Panc1 (cell line): ENCODE results near the gene GABPB1. TPM values are rescaled to one million over a fixed set of nuclear protein-coding genes. Genes with fewer than 3 reads are reported as not detected.

Source experiments
- ATAC-seq: fragments of 200-7000 bp; cut with Tn5 transposase; 2 replicates; pipeline ENCODE4 v1.9.1; 2020; ENCODE audit warnings: mild to moderate bottlenecking, moderate library complexity
- BruUV-seq: library from RNA; stranded (reverse); fragments of 400-500 nt; replicated peaks from 2 replicates; lab custom pipeline; 2021; lab: Mats Ljungman, UMichigan
- CTCF ChIA-PET: fragments of 300-600 bp; sonication (Branson Sonifier 250); formaldehyde crosslinking; loops from one replicate; lab custom pipeline; 2022; ENCODE audit warnings: antibody characterized with exemption; lab: Charles Lee
- POLR2A ChIA-PET: fragments of 300-600 bp; sonication (Branson Sonifier 250); formaldehyde crosslinking; loops from one replicate; lab custom pipeline; 2022; ENCODE audit warnings: antibody characterized with exemption; lab: Charles Lee
- DNase-seq: peaks from one replicate; pipeline ENCODE4 v3.0.0-alpha.2; 2010; ENCODE audit warnings: low read depth, low spot score
- H3K27ac ChIP-seq: 2 replicates; pipeline ENCODE4 v1.5.1; 2011; ENCODE audit warnings: mild to moderate bottlenecking, low read length, inconsistent platforms
- H3K27me3 ChIP-seq: fragments of 200-500 bp; sonication (Bioruptor generic); 2 replicates; pipeline ENCODE4 v1.6.0; 2014; ENCODE audit warnings: low read length, inconsistent platforms; ENCODE audit not compliant: control insufficient read depth, insufficient read depth
- H3K36me3 ChIP-seq: fragments of 200-500 bp; sonication (Bioruptor generic); 2 replicates; pipeline ENCODE4 v1.5.1; 2014; ENCODE audit warnings: inconsistent platforms, mild to moderate bottlenecking, low read length, moderate library complexity; ENCODE audit not compliant: control insufficient read depth, insufficient read depth
- H3K4me1 ChIP-seq: 2 replicates; pipeline ENCODE4 v1.5.1; 2011; ENCODE audit warnings: inconsistent platforms, mild to moderate bottlenecking, low read length, moderate library complexity; ENCODE audit not compliant: control insufficient read depth, insufficient read depth
- H3K4me3 ChIP-seq, 2 experiments: 2 replicates each; pipeline ENCODE4 v1.5.1; 2011 to 2012; ENCODE audit warnings: low read depth in 2 of 2, low read length in 2 of 2, mild to moderate bottlenecking in 2 of 2, inconsistent platforms in 1 of 2, moderate library complexity in 1 of 2
- H3K9me3 ChIP-seq: fragments of 200-500 bp; sonication (Bioruptor generic); 2 replicates; pipeline ENCODE4 v1.5.1; 2014; ENCODE audit warnings: low read depth, mild to moderate bottlenecking, inconsistent platforms, low read length, moderate library complexity; ENCODE audit not compliant: control insufficient read depth, insufficient read depth
- CTCF ChIP-seq: fragments of 450-650 bp; IDR thresholded peaks from 2 replicates; pipeline ENCODE4 v1.5.1; 2017; ENCODE audit warnings: mild to moderate bottlenecking
- POLR2AphosphoS5 ChIP-seq: IDR thresholded peaks from 2 replicates; pipeline ENCODE4 v1.6.1; 2012; ENCODE audit warnings: mild to moderate bottlenecking, low read depth, low read length, moderate library complexity
- SIN3A ChIP-seq: IDR thresholded peaks from 2 replicates; pipeline ENCODE4 v1.6.1; 2012; ENCODE audit warnings: low read depth, mild to moderate bottlenecking, low read length, moderate library complexity, borderline replicate concordance; ENCODE audit not compliant: insufficient read depth
- TCF7L2 ChIP-seq: IDR thresholded peaks from 2 replicates; pipeline ENCODE4 v1.6.1; 2011; ENCODE audit warnings: mild to moderate bottlenecking, low read depth, low read length, inconsistent platforms
- in situ Hi-C: cut with HindIII; loops from 2 replicates; pipeline ENCODE4 v1.10.0; 2016; ENCODE audit warnings: low sequenced_read_pairs, low pct_unique_long_range_greater_than_20kb
- intact Hi-C: fragments of 100-400 bp; cut with micrococcal nuclease; formaldehyde crosslinking; loops from one replicate; pipeline ENCODE4 v1.10.0; 2022; ENCODE audit not compliant: unreplicated experiment
- total RNA-seq: library from RNA; stranded (reverse); gene quantifications from one replicate; pipeline ENCODE4 v1.2.1, GENCODE V29; 2021; ENCODE audit not compliant: unreplicated experiment
- TF ChIP-seq, protein P1 (sequence below), 2 experiments: IDR thresholded peaks; 2 replicates each; pipeline ENCODE4 v1.6.1; 2011 to 2012; ENCODE audit warnings: low read depth in 2 of 2, control low read depth in 1 of 2, low read length in 1 of 2, mild to moderate bottlenecking in 1 of 2, moderate library complexity in 1 of 2; ENCODE audit not compliant: insufficient read depth in 1 of 2

Gene GABPB1
- total RNA-seq, 1 experiment from 2014 or later: 20.0 TPM

DNA sequence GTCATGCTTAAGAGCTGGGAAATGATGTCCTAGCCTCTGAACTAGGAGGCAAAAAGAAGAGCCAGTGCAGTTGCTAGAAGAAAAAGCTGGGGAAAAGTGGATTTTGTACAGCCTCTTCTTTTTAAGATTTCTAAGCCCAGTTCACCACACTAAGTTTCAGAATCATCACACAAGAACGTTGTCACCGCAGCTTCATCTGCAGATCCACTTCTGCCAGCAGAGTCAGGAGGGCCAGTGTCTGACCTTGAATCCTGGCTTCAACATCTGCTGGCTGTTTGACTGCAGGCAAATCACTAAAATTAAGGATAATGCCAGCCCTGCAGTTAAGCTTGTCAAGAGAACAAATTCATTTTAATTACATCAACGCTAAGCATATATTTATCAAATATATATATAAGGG lies 125.7 kb downstream of the GABPB1 start:
- H3K36me3 ChIP-seq: no peaks in the 10 kb centered on the region
- intact Hi-C loops (no loop called here), in situ Hi-C loops (no loop called here)
- no peak for DNase-seq
- no peaks in the 10 kb centered on the region for H3K4me1 ChIP-seq
- POLR2A ChIA-PET: interaction anchor here (0.6 kb wide), 1 partner anchor 43 kb away, joined by 3 read pairs; no protein-coding TSS in a partner anchor
- H3K27me3 ChIP-seq: no peaks in the 10 kb centered on the region
- no peaks in the 10 kb centered on the region for H3K9me3 ChIP-seq
- no TSS peak for BruUV-seq
- H3K27ac ChIP-seq: no peak overlapping the region
- H3K4me3 ChIP-seq: no peak overlapping the region
- TF ChIP-seq TCF7L2: no peak
- TF ChIP-seq CTCF: no peak
- TF ChIP-seq, protein P1, sequence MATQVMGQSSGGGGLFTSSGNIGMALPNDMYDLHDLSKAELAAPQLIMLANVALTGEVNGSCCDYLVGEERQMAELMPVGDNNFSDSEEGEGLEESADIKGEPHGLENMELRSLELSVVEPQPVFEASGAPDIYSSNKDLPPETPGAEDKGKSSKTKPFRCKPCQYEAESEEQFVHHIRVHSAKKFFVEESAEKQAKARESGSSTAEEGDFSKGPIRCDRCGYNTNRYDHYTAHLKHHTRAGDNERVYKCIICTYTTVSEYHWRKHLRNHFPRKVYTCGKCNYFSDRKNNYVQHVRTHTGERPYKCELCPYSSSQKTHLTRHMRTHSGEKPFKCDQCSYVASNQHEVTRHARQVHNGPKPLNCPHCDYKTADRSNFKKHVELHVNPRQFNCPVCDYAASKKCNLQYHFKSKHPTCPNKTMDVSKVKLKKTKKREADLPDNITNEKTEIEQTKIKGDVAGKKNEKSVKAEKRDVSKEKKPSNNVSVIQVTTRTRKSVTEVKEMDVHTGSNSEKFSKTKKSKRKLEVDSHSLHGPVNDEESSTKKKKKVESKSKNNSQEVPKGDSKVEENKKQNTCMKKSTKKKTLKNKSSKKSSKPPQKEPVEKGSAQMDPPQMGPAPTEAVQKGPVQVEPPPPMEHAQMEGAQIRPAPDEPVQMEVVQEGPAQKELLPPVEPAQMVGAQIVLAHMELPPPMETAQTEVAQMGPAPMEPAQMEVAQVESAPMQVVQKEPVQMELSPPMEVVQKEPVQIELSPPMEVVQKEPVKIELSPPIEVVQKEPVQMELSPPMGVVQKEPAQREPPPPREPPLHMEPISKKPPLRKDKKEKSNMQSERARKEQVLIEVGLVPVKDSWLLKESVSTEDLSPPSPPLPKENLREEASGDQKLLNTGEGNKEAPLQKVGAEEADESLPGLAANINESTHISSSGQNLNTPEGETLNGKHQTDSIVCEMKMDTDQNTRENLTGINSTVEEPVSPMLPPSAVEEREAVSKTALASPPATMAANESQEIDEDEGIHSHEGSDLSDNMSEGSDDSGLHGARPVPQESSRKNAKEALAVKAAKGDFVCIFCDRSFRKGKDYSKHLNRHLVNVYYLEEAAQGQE (IDR thresholded peaks at IDR 0.05; ENCODE audit: insufficient read depth in 1 of 2, low read depth in 2 of 2, low read length in 1 of 2): no peak
- TF ChIP-seq SIN3A: no peak
- no peak for TF ChIP-seq POLR2AphosphoS5
- no peak for ATAC-seq
- CTCF ChIA-PET: interaction anchor here (0.7 kb wide), 1 partner anchor 20 kb away, joined by 7 read pairs; no protein-coding TSS in a partner anchor

- ATAC-seq: no peak
- in situ Hi-C loops: no loop called here
- no peak for DNase-seq
- ChIA-PET CTCF (no interaction called here), POLR2A (interaction anchor here (0.6 kb wide), 1 partner anchor 42 kb away, joined by 3 read pairs; no protein-coding TSS in a partner anchor)
- no TSS peak for BruUV-seq
- no peaks in the 10 kb centered on the region for H3K9me3 ChIP-seq
- intact Hi-C loops: no loop called here
- no peaks in the 10 kb centered on the region for H3K36me3 ChIP-seq
- H3K4me1 ChIP-seq: no peaks in the 10 kb centered on the region
- no peak overlapping the region for H3K27ac ChIP-seq
- H3K27me3 ChIP-seq: no peaks in the 10 kb centered on the region
- TF ChIP-seq TCF7L2: no peak
- TF ChIP-seq POLR2AphosphoS5: no peak
- TF ChIP-seq SIN3A: no peak
- TF ChIP-seq, protein P1 (IDR thresholded peaks at IDR 0.05; ENCODE audit: insufficient read depth in 1 of 2, low read depth in 2 of 2, low read length in 1 of 2): no peak
- TF ChIP-seq CTCF: no peak
- H3K4me3 ChIP-seq: no peak overlapping the region
These were observed 126.1 kb downstream of the GABPB1 start for GRCh38 chr15:50228866-50229265.
